Body of pancreas (tissue), 4 donors: ENCODE results near the gene FMNL2.

Experiments
- POLR2A ChIP-seq, 3 donors: fragments of 450-650 bp; IDR thresholded peaks; one replicate each; pipeline ENCODE4 v1.6.1; 2016; ENCODE audit warnings: antibody characterized with exemption in 3 of 3, mild to moderate bottlenecking in 2 of 3
- TF ChIP-seq, protein P1 (sequence below), 7 experiments: fragments of 450-650 bp in 4 of 7; fragments of 200-600 bp in 3 of 7; sonication (generic) in 3 of 7; IDR thresholded peaks; one replicate each; pipeline ENCODE4 v1.5.1; 2016 to 2019; ENCODE audit warnings: antibody characterized with exemption in 7 of 7

DNA sequence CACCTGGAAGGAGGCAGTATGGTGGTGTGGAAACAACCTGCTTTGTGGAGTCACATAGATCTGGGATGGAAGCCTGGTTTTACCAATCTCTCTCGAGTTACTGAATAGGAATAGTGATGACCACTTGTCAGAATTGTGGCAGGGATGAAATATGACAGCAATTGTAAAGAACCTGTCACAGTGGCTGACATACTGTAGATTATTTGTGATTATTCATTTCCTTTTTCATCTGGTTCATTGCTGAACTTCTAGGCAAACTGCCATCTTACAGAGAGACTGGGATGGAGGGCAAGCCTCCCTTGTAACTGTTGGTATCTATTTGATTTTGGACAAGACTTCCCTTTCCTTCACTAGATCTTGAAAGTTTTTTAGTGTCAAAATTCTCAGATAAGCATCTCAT, 42.0 kb downstream of the FMNL2 start:
- TF ChIP-seq, protein P1, sequence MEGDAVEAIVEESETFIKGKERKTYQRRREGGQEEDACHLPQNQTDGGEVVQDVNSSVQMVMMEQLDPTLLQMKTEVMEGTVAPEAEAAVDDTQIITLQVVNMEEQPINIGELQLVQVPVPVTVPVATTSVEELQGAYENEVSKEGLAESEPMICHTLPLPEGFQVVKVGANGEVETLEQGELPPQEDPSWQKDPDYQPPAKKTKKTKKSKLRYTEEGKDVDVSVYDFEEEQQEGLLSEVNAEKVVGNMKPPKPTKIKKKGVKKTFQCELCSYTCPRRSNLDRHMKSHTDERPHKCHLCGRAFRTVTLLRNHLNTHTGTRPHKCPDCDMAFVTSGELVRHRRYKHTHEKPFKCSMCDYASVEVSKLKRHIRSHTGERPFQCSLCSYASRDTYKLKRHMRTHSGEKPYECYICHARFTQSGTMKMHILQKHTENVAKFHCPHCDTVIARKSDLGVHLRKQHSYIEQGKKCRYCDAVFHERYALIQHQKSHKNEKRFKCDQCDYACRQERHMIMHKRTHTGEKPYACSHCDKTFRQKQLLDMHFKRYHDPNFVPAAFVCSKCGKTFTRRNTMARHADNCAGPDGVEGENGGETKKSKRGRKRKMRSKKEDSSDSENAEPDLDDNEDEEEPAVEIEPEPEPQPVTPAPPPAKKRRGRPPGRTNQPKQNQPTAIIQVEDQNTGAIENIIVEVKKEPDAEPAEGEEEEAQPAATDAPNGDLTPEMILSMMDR (IDR thresholded peaks at IDR 0.05), result no peak
- no peak for TF ChIP-seq POLR2A (IDR thresholded peaks at IDR 0.05)
